Coronary artery (tissue), 2 donors: ENCODE data around the gene HCN1.
"Not testable (repeated sequence)": the region's sequence is repeated elsewhere in the genome, so short reads cannot be mapped to it uniquely, and the experiment has no call there.

Experiments used
- DNase-seq: peaks from one replicate; pipeline ENCODE4 v3.0.0-alpha.2; 2017; ENCODE audit warnings: low spot score
- H3K27ac ChIP-seq, 2 donors: fragments of 200-600 bp; sonication (generic); one replicate each; pipeline ENCODE4 v1.5.1; 2016 to 2019
- H3K4me3 ChIP-seq: fragments of 200-600 bp; sonication (generic); 2 replicates; pipeline ENCODE4 v1.5.1; 2016; ENCODE audit warnings: mild to moderate bottlenecking, moderate library complexity
- CTCF ChIP-seq: fragments of 200-600 bp; sonication (generic); IDR thresholded peaks from one replicate; pipeline ENCODE4 v1.5.1; 2019; ENCODE audit warnings: antibody characterized with exemption

The HCN1 gene

GRCh38 chr5:45623832-45624231 is 72.3 kb downstream of the HCN1 start:
- Histone ChIP-seq H3K4me3 (no peak overlapping the region), H3K27ac (no peak overlapping the region)
- DNase-seq = no peak
- no peak for TF ChIP-seq CTCF

DNA sequence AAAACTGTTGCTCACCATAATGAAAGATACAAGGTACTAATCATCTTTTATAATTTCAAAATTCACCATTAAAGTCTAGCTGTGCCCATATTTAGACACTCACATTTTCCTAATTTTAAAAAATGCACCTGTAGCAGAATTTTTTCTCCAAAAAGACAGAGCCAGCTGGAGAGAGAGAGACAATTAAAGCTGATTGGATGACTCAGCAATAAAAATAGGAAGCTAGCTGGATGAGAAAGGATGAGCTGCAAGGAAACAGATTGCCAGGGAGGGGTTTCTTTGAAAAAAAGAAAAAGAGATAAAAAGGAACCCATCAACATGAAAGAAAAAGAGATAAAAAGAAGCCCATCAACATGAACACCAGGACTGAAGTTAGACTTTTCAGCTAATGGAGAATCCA is 73.8 kb downstream of the HCN1 start:
- no peak for TF ChIP-seq CTCF
- Histone ChIP-seq H3K27ac (no peak overlapping the region), H3K4me3 (no peak overlapping the region)
- no peak for DNase-seq

DNA sequence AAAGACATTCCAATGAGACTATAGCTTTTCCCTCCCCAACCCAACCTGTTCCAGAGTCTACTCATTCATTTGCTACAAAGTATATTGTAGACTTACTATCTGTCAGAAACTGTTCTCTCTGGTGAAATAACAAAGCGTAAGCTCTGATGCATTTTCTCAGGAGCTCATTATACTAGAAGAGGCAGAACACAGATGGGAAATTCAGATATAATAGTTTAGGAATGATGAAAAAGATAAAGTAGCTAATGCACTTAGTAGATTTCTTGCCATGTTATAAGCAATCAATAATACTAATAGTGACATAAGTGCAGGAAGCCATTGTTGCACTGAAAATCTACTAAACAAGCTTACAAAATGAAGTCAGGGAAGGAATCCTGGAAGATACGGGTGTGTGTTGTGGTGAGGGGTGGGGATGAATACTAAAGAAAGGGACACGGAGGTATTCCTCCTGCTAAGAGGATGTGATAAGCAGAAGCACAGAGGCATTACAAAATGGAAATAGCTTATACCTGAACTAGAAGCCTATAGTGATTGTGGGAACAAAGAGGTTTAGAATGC is 78.2 kb downstream of the HCN1 start:
- Histone ChIP-seq H3K27ac (no peak overlapping the region), H3K4me3 (no peak overlapping the region)
- TF ChIP-seq CTCF = no peak
- no peak for DNase-seq

DNA sequence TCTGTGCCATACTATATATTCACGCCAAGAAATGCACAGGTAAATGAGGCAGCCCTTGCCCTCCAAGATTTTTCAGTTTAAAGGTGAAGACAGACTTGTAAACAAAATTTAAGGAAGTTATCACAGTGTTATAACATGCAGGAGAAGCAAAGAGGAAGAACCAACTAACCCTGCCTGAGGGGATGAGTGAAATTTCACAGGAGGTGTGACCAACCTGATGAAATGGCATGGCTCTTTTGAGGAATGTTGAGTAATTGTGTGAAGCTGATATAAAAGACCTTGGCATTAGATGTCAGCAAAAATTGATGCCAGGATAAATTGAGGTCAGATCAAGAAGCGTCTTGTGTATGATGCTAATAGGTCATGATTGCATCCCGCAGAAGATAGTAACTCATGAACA is 86.5 kb downstream of the HCN1 start:
- DNase-seq = no peak
- Histone ChIP-seq H3K27ac (no peak overlapping the region), H3K4me3 (no peak overlapping the region)
- TF ChIP-seq CTCF = no peak

- DNase-seq = no peak
- no peak for TF ChIP-seq CTCF
- H3K4me3 ChIP-seq = no peak overlapping the region
- no peak overlapping the region for H3K27ac ChIP-seq
Measured at GRCh38 chr5:45604092-45604491, 92.1 kb downstream of the HCN1 start.

DNA sequence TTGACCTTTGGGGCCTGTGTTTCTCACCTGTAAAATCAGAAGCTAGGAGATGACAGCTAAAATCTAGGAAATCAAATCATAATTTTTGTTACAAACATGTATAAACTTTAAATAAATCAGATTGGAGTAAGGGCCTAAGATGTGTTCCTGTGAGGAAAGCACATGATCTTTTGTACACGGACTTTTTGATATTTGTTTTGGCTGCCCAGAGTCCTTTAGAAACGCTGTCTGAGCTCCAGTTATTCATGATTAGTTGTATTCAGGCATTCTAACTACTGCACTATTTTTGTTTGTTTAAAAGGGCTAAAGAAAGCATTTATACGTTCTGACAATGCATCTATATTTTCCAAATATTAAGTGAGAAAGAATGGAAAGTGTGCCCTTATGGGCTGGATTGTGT is 94.8 kb downstream of the HCN1 start:
- no peak for DNase-seq
- H3K27ac ChIP-seq = no peak overlapping the region
- TF ChIP-seq CTCF = no peak
- no peak overlapping the region for H3K4me3 ChIP-seq

DNA sequence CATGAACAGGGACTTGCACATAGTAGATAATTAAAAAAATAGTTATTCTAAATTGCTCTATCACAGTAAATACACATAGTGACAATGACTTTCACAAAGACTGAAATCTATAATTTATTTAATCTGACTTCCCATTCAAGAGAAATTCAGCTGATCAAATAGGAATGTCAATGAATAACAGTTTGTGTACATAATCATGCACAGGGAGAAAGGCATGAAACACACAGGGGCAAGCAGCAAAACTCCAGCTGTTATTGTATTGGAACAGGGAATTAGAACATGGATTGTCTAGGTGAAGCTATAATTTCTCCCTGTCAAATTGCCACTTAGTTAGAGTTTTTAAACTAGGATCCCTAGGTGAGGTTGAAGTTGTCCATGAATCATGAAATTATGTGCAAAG is 99.9 kb downstream of the HCN1 start:
- Histone ChIP-seq H3K4me3 (no peak overlapping the region), H3K27ac (no peak overlapping the region)
- no peak for TF ChIP-seq CTCF
- DNase-seq = no peak

DNA sequence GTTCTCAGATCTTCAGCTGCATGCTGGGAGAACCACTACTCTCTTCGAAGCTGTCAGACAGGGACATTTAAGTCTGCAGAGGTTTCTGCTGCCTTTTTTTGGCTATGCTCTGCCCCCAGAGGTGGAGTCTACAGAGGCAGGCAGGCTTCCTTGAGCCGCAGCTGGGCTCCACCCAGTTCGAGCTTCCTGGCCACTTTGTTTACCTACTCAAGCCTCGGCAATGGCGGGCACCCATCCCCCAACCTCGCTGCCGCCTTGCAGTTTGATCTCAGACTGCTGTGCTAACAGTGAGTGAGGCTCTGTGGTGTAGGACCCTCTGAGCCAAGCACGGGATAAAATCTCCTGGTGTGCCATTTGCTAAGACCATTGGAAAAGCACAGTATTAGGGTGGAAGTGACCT is 110.2 kb downstream of the HCN1 start:
- H3K27ac ChIP-seq, DNase-seq, H3K4me3 ChIP-seq: not testable (repeated sequence)
